H9 (cell line): ENCODE results near the gene SLC1A1. TPM values are rescaled to one million over a fixed set of nuclear protein-coding genes. Genes with fewer than 3 reads are reported as not detected.

Source experiments
- DNase-seq: peaks from one replicate; pipeline ENCODE4 v3.0.0-alpha.2; 2017
- H2AFZ ChIP-seq: one replicate; pipeline ENCODE4 v1.6.1; 2013; ENCODE audit warnings: mild to moderate bottlenecking, low read length, control low read depth, moderate library complexity
- H2AK5ac ChIP-seq: 2 replicates; pipeline ENCODE4 v1.6.1; 2013; ENCODE audit warnings: low read length, control low read depth, mixed read lengths; ENCODE audit not compliant: insufficient read length
- H2BK120ac ChIP-seq: one replicate; pipeline ENCODE4 v1.6.1; 2013; ENCODE audit warnings: low read depth, mild to moderate bottlenecking, low read length, control low read depth, inconsistent platforms; ENCODE audit not compliant: poor library complexity, severe bottlenecking
- H2BK12ac ChIP-seq: 2 replicates; pipeline ENCODE4 v1.6.1; 2013; ENCODE audit warnings: low read length, control low read depth, mixed read lengths, low read depth; ENCODE audit not compliant: insufficient read length
- H2BK15ac ChIP-seq: 2 replicates; pipeline ENCODE4 v1.6.1; 2013; ENCODE audit warnings: low read depth, low read length, control low read depth
- H2BK20ac ChIP-seq: one replicate; pipeline ENCODE4 v1.6.1; 2013; ENCODE audit warnings: low read depth, mild to moderate bottlenecking, low read length, control low read depth, inconsistent platforms; ENCODE audit not compliant: poor library complexity, severe bottlenecking
- H2BK5ac ChIP-seq: 2 replicates; pipeline ENCODE4 v1.6.1; 2013; ENCODE audit warnings: low read length, control low read depth, mixed read lengths; ENCODE audit not compliant: insufficient read length
- H3K14ac ChIP-seq: 2 replicates; pipeline ENCODE4 v1.6.1; 2013; ENCODE audit warnings: low read length, control low read depth; ENCODE audit not compliant: insufficient read depth
- H3K18ac ChIP-seq: 2 replicates; pipeline ENCODE4 v1.6.1; 2013; ENCODE audit warnings: low read depth, mild to moderate bottlenecking, mixed read lengths, low read length, control low read depth; ENCODE audit not compliant: insufficient read length
- H3K23ac ChIP-seq: 2 replicates; pipeline ENCODE4 v1.6.1; 2013; ENCODE audit warnings: low read length, control low read depth, mixed read lengths, low read depth; ENCODE audit not compliant: insufficient read length
- H3K23me2 ChIP-seq: 2 replicates; pipeline ENCODE4 v1.6.1; 2013; ENCODE audit warnings: low read depth, mild to moderate bottlenecking, mixed read lengths, low read length, control low read depth; ENCODE audit not compliant: insufficient read length, poor library complexity, severe bottlenecking
- H3K27ac ChIP-seq: 2 replicates; pipeline ENCODE4 v1.5.1; 2013; ENCODE audit warnings: low read length, control low read depth, mixed read lengths, low read depth; ENCODE audit not compliant: insufficient read length
- H3K27me3 ChIP-seq: 2 replicates; pipeline ENCODE4 v1.6.1; 2013; ENCODE audit warnings: low read length, control low read depth, inconsistent platforms; ENCODE audit not compliant: insufficient read depth
- H3K4ac ChIP-seq: 2 replicates; pipeline ENCODE4 v1.6.1; 2013; ENCODE audit warnings: low read depth, mild to moderate bottlenecking, control low read depth, inconsistent platforms, low read length, moderate library complexity
- H3K4me1 ChIP-seq: 2 replicates; pipeline ENCODE4 v1.6.1; 2013; ENCODE audit warnings: low read length, control low read depth, inconsistent platforms; ENCODE audit not compliant: insufficient read depth
- H3K4me2 ChIP-seq: 2 replicates; pipeline ENCODE4 v1.6.1; 2013; ENCODE audit warnings: low read length, control low read depth, mixed read lengths; ENCODE audit not compliant: insufficient read length, insufficient read depth
- H3K56ac ChIP-seq: 2 replicates; pipeline ENCODE4 v1.6.1; 2013; ENCODE audit warnings: low read depth, mild to moderate bottlenecking, mixed read lengths, low read length, control low read depth; ENCODE audit not compliant: insufficient read length
- H3K79me1 ChIP-seq: 2 replicates; pipeline ENCODE4 v1.6.1; 2013; ENCODE audit warnings: low read depth, mild to moderate bottlenecking, moderate library complexity, low read length, control low read depth, inconsistent platforms; ENCODE audit not compliant: insufficient read depth, poor library complexity, severe bottlenecking
- H3K79me2 ChIP-seq: 2 replicates; pipeline ENCODE4 v1.6.1; 2013; ENCODE audit warnings: low read length, control low read depth, inconsistent platforms; ENCODE audit not compliant: insufficient read depth
- H3K9ac ChIP-seq: 2 replicates; pipeline ENCODE4 v1.6.1; 2013; ENCODE audit warnings: low read length, control low read depth, mixed read lengths; ENCODE audit not compliant: insufficient read length; ENCODE audit errors: extremely low read depth
- H3K9me3 ChIP-seq: one replicate; pipeline ENCODE4 v1.6.1; 2013; ENCODE audit warnings: low read depth, low read length, inconsistent platforms; ENCODE audit not compliant: control insufficient read depth
- H3T11ph ChIP-seq: one replicate; pipeline ENCODE4 v1.6.1; 2013; ENCODE audit warnings: mild to moderate bottlenecking, low read length, control low read depth, inconsistent platforms
- H4K20me1 ChIP-seq: one replicate; pipeline ENCODE4 v1.6.1; 2013; ENCODE audit not compliant: control insufficient read depth, insufficient read length, insufficient read depth
- H4K5ac ChIP-seq: 2 replicates; pipeline ENCODE4 v1.6.1; 2013; ENCODE audit warnings: low read depth, mild to moderate bottlenecking, mixed read lengths, low read length, control low read depth; ENCODE audit not compliant: insufficient read length
- H4K8ac ChIP-seq: replicated peaks from 2 replicates; pipeline ENCODE4 v1.6.1; 2013; ENCODE audit warnings: low read length, control low read depth, mixed read lengths, low read depth; ENCODE audit not compliant: insufficient read length
- H4K91ac ChIP-seq: 2 replicates; pipeline ENCODE4 v1.6.1; 2013; ENCODE audit warnings: low read depth, mild to moderate bottlenecking, moderate library complexity, mixed read lengths, low read length, control low read depth; ENCODE audit not compliant: insufficient read length
- H3K27ac Mint-ChIP-seq, 3 experiments: 2 replicates in 2 of 3; 3 replicates in 1 of 3; pipeline ENCODE4 v1.8.0; 2020 to 2021; ENCODE audit warnings: mixed read lengths in 3 of 3, mild to moderate bottlenecking in 1 of 3, moderate library complexity in 1 of 3
- H3K27me3 Mint-ChIP-seq: 2 replicates; pipeline ENCODE4 v1.8.0; 2021; ENCODE audit warnings: low read depth, mild to moderate bottlenecking, moderate library complexity, mixed read lengths
- H3K36me3 Mint-ChIP-seq, 3 experiments: 2 replicates in 2 of 3; 3 replicates in 1 of 3; pipeline ENCODE4 v1.8.0; 2020 to 2021; ENCODE audit warnings: low read depth in 3 of 3, mixed read lengths in 3 of 3; ENCODE audit not compliant: insufficient read depth in 1 of 3
- H3K4me1 Mint-ChIP-seq, 2 experiments: 2 replicates each; pipeline ENCODE4 v1.8.0; 2020; ENCODE audit warnings: mixed read lengths in 2 of 2
- H3K4me3 Mint-ChIP-seq, 2 experiments: 2 replicates in 1 of 2; 3 replicates in 1 of 2; pipeline ENCODE4 v1.8.0; 2020 to 2021; ENCODE audit warnings: mild to moderate bottlenecking in 2 of 2, mixed read lengths in 2 of 2, moderate library complexity in 1 of 2
- H3K9me3 Mint-ChIP-seq, 2 experiments: 2 replicates in 1 of 2; 3 replicates in 1 of 2; pipeline ENCODE4 v1.8.0; 2020; ENCODE audit warnings: mild to moderate bottlenecking in 2 of 2, mixed read lengths in 2 of 2, moderate library complexity in 1 of 2
- CTCF ChIP-seq: fragments of 200-600 bp; sonication (generic); conservative IDR thresholded peaks from 3 replicates; pipeline ENCODE4 v1.8.0; 2021; ENCODE audit warnings: antibody characterized with exemption, mild to moderate bottlenecking
- WGBS: extraction: QIAGEN DNeasy Blood & Tissue Kit; methylation state at CpG from one replicate; pipeline ENCODE4 v1.1.7; 2013; ENCODE audit warnings: missing lambda C conversion rate, low lambda C conversion rate, mixed read lengths; ENCODE audit not compliant: insufficient read length; ENCODE audit errors: extremely low coverage; 5-methylcytosine and 5-hydroxymethylcytosine counted together
- total RNA-seq: library from RNA; stranded (reverse); gene quantifications from 2 replicates; pipeline ENCODE4 v1.2.1, GENCODE V29; 2021

SLC1A1 gene
- total RNA-seq, 1 experiment from 2014 or later, result 4.7 TPM

GRCh38 chr9:4442806-4443205 is 47.5 kb upstream of the SLC1A1 start:
- no peaks in the 10 kb centered on the region for H3K27me3 ChIP-seq
- H2AFZ ChIP-seq, result no peak overlapping the region
- H3K9me3 ChIP-seq, result peaks cover 4% of the 10 kb centered on the region
- H3K79me1 ChIP-seq, result no peaks in the 10 kb centered on the region
- no peak overlapping the region for H2BK12ac ChIP-seq
- no peak overlapping the region for H3K27ac ChIP-seq
- H2BK15ac ChIP-seq, result no peak overlapping the region
- H4K20me1 ChIP-seq, result no peaks in the 10 kb centered on the region
- no peak overlapping the region for H3K23ac ChIP-seq
- no peak overlapping the region for H4K8ac ChIP-seq
- no peaks in the 10 kb centered on the region for H3K23me2 ChIP-seq
- H3K14ac ChIP-seq, result no peak overlapping the region
- H3K56ac ChIP-seq, result no peak overlapping the region
- H4K91ac ChIP-seq, result no peak overlapping the region
- no peak overlapping the region for H3K18ac ChIP-seq
- no peak overlapping the region for H2BK5ac ChIP-seq
- Mint-ChIP-seq H3K27me3 (peaks cover 2% of the 10 kb centered on the region; the same call in 1 of the 2 replicates), H3K9me3 (peaks cover 13 to 14% of the 10 kb centered on the region in 2 experiments; a peak in 4 of 5 replicates), H3K4me1 (peaks cover 0 to 3% of the 10 kb centered on the region in 2 experiments; a peak in 1 of 4 replicates), H3K36me3 (peaks cover 2 to 12% (median 6%) of the 10 kb centered on the region in 3 experiments; a peak in 3 of 7 replicates), H3K4me3 (no peak overlapping the region), H3K27ac (no peak overlapping the region)
- no peak overlapping the region for H2BK120ac ChIP-seq
- H3K4ac ChIP-seq, result no peak overlapping the region
- no peak for TF ChIP-seq CTCF
- no peak overlapping the region for H3K4me2 ChIP-seq
- no peak overlapping the region for H4K5ac ChIP-seq
- H2BK20ac ChIP-seq, result no peak overlapping the region
- H2AK5ac ChIP-seq, result no peak overlapping the region
- no peaks in the 10 kb centered on the region for H3K4me1 ChIP-seq
- H3T11ph ChIP-seq, result no peak overlapping the region
- no peaks in the 10 kb centered on the region for H3K79me2 ChIP-seq
- H3K9ac ChIP-seq, result no peak overlapping the region
- no CpG with 5 or more reads among the region's 3 CpGs for WGBS
- no peak for DNase-seq
